Stimulated activated CD4-positive, alpha-beta T cell treated with anti-CD3 and anti-CD28 coated beads, TNF-alpha, amount 100 ng/mL, for 1 hour (primary cell): ENCODE data around the gene KSR1.

Source experiments
- DNase-seq, 3 donors: peaks; one replicate each; pipeline ENCODE4 v3.0.0-alpha.2; 2020; ENCODE audit warnings: low read depth in 3 of 3, low spot score in 1 of 3

Gene KSR1

GRCh38 chr17:27513849-27514248, 57.6 kb downstream of the KSR1 start:
- DNase-seq, result no peak

DNA sequence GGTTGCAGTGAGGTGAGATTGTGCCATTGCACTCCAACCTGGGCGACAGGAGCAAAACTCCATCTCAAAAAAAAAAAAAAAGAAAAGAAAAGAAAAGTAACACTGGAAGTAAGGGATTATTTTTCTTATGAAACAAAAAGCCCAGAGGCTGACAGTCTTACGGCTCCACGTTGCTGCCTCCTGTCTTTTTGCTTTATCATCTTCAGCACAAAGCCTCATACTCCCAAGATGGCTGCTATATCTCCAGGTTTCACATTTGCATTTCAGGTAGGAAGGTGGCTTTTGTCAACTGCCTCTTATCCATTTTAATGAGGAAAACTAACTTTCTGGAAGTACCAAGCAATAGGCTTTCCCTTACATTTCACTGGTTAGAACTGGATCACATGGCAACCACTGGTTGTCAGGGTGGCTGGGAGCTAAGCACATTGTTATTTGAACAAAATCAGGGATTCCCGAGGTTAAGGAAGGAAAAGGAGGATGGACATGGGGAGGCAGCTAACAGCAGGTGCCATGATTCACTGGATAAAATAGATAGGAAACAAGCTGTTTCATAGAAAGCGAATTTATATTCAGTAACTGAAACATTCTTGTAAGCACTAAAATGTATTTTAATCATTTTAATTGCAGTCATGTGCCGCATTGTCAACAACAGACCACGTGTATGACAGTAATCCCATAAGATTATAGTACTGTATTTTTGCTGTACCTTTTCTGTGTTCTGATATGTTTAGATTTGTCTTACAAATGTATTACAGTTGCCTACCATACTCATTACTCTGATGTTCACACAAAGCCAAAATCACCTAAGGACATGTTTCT, 58.6 kb downstream of the KSR1 start:
- no peak for DNase-seq

DNA sequence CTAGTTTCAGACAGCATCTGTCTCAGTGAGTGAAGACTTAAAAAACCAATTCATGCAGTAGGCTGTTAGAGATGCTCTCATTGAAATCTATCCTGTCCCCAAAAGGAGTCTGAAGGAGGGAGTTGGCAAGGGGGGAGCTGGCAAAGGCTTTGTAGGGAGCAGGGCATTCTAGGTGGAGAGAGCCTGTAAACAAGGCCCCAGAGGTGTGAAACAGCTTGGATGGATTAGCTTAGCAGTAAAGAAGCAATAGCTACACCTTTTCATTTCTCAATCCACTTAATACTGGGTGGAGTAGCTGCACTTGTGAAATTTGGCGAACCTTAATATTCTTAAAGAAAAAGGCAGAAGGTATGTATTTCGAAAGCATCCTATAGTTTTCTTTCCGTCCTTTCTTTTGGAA, 61.8 kb downstream of the KSR1 start:
- no peak for DNase-seq

GRCh38 chr17:27518545-27519521, 62.6 kb downstream of the KSR1 start:
- DNase-seq, result no peak

GRCh38 chr17:27519550-27519949, 63.3 kb downstream of the KSR1 start:
- DNase-seq, result no peak

DNA sequence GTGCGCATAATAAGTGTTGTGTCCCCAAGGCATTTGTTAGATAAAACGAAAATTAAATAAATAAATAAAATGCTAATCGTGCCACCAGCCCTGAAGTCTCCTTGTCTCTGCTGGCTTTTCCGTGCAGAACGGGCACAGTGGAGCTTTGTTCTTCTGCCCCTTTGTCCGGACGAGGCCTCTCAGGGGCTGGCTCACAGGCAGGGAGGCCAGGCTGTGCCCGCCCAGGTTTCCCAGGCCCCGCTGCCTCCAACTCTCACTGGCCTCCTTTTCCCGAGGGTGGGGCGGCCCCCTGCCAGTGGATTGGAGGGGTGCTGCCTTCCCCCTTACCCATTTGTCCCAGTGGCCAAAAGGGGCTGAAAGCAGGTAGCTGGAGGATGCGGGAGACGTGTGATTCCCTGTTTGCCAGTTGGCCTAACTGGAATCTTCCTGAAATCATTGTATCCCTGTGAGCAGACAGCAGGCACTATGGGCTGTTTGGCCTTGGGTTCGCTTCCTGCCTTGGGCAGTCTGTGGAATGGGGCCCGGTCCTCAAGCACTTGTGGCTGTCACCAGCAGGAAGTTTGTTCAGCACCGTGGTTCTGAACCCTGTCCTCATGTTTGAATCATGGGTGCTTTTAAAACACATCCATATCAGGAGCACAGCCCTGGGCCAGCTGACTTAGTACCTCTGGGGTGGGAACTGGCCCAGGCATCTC, 64.4 kb downstream of the KSR1 start:
- DNase-seq, result no peak

DNA sequence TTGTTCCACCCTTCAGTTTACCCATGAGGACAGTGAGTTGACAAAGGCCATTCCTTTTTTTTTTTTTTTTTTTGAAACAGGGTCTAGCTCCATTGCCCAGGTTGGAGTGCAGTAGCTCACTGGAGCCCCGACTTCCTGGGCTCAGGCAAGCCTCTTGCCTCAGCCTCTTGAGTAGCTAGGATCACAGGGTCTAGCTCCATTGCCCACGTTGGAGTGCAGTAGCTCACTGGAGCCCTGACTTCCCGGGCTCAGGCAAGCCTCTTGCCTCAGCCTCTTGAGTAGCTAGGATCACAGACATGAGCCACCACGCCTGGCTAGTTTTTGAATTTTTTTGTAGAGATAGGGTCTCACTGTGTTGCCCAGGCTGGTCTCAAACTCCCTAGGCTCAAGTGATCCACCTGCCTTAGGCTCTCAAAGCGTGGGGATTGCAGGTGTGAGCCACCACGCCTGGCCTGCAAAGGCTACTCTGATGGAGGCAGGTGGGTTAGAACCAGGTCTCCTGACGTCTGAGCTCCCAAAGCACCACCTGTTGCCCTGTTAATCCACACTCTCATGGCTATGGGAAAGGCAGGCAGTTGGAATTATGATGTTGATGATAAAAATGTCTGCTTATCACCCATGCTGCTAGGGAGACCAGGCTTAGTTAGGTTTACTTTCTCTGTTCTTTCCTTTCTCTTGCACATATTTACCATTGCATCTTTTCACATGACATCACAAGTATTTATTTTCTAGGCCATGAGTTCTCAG, 65.2 kb downstream of the KSR1 start:
- DNase-seq, result no peak

GRCh38 chr17:27522028-27522635, 65.9 kb downstream of the KSR1 start:
- DNase-seq, result no peak

GRCh38 chr17:27523712-27524111, 67.5 kb downstream of the KSR1 start:
- no peak for DNase-seq

GRCh38 chr17:27524594-27524993, 68.3 kb downstream of the KSR1 start:
- DNase-seq, result no peak

GRCh38 chr17:27525316-27525715, 69.1 kb downstream of the KSR1 start:
- DNase-seq, result no peak

- DNase-seq, result no peak
Measured at GRCh38 chr17:27525836-27526603, 69.8 kb downstream of the KSR1 start.

DNA sequence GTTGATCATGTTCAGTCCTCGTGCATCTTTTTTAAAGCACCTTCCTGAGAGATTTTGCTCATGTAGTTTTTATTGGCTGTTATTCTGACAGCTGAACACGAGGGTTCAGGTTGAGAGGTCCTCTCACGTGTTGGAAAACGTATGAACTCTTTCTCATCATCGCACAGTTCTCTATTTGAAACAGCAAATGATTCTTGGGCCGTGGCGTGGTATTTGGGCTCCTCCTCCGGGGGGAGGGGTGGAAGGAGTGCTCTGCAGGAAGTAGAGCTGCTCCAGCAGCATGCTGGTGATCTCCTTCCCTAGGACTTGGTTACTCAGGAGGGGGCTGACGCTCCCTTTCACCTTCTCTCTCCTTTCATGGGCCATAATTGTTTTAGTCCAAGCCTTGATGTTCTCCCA, 70.4 kb downstream of the KSR1 start:
- no peak for DNase-seq

DNA sequence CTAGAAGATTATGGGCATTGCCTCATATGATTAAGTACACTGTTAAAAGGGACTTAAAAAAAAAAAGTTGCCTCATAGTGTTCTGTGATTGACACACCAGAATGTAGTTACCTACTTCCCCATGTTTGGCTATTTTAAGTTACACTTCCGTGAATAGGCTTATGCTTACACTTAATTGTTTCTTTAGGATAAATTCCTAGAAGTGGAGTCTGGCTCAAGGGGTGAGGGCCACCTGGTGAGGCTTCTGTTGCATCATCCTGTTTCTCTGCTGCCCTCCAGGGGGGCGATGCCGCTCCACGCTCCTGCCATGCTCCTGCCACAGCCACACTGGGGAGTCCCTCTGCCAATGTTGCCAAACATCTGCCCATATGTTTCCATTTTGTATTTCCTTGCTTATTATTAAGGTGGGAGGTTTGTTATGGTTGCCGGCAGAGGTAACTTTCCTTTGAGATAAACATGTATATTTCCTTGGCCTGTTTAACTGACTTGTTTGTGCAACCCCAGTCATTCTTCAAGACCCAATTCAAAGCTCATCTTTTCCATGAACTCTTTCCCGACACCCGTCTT, 73.1 kb downstream of the KSR1 start:
- no peak for DNase-seq

- no peak for DNase-seq
Measured at GRCh38 chr17:27530764-27531391, 74.6 kb downstream of the KSR1 start.

- no peak for DNase-seq
Measured at GRCh38 chr17:27531469-27531961, 75.3 kb downstream of the KSR1 start.

DNA sequence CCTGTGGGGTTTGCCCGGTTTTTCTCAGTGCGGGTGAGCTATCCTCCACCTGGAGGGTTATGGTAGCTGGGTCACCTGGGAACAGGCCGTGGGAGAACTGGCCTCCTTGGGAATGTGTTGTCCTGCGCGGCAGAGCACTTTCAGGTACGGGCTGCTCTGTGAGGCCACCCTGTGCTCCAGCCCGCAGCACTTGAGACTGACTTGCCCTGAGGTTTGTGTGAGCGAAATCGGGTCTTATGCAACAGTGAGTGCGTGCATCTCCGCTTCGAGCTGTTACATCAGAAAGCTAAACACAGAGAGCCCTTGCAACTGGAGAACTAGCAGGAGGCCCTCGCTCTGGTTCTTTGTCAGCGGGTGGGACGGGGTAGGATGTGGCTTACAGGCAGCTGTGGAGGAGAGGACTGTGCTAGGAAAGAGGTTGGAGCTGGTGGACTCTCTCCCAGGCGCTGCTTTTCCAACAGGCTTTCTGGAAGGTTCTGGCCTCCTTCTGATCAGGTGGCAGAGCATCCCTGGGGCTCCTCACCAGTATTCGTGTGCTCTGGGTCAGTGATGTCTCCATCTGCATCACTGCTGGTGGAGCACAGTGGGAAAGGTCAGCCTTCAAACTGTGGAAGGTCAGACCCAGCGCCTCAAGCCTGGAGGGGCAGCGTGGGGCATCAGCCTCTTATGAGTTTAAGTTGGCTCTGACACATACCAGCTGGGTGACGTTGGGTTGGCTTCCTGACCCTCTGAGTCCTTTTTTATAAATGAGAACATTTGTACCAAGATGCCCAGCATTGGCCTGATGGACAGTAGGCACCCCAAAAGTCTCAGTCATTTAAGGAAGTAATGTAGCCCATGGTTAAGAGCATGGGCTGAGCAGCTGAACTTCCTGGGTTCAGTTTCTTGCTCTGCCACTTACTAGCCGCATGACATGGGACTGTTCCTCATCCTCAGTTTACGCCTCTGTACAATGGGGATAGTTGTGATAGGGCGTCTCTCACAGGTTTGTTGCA, 76.3 kb downstream of the KSR1 start:
- no peak for DNase-seq
